GM23338 (cell line): ENCODE measurements around the gene MYDGF. TPM values are rescaled to one million over a fixed set of nuclear protein-coding genes. Genes with fewer than 3 reads are reported as not detected.

Experiments used
- ATAC-seq: fragments of 200-7000 bp; cut with Tn5 transposase; 3 replicates; pipeline ENCODE4 v1.9.1; 2020
- DNase-seq: peaks from one replicate; pipeline ENCODE4 v3.0.0-alpha.2; 2015; ENCODE audit warnings: low spot score
- H2AFZ ChIP-seq: fragments of 200-600 bp; sonication (generic); 2 replicates; pipeline ENCODE4 v1.8.0; 2016; ENCODE audit warnings: antibody characterized with exemption, mild to moderate bottlenecking, moderate library complexity
- H3F3A ChIP-seq: fragments of 200-600 bp; sonication (generic); replicated peaks from 2 replicates; pipeline ENCODE4 v1.8.0; 2017; ENCODE audit warnings: antibody characterized with exemption, mixed run types, low read depth
- H3K27ac ChIP-seq: fragments of 200-600 bp; sonication (generic); 2 replicates; pipeline ENCODE4 v1.6.1; 2016; ENCODE audit warnings: low read depth
- H3K27me3 ChIP-seq: fragments of 200-600 bp; sonication (generic); 2 replicates; pipeline ENCODE4 v1.8.0; 2016; ENCODE audit warnings: mild to moderate bottlenecking, mixed run types, moderate library complexity; ENCODE audit not compliant: insufficient read depth
- H3K36me3 ChIP-seq: fragments of 200-600 bp; sonication (generic); 2 replicates; pipeline ENCODE4 v1.8.0; 2016; ENCODE audit warnings: mild to moderate bottlenecking; ENCODE audit not compliant: insufficient read depth
- H3K4me1 ChIP-seq: fragments of 200-600 bp; sonication (generic); 2 replicates; pipeline ENCODE4 v1.8.0; 2016; ENCODE audit warnings: mild to moderate bottlenecking, moderate library complexity; ENCODE audit not compliant: insufficient read depth
- H3K4me2 ChIP-seq: fragments of 200-600 bp; sonication (generic); 2 replicates; pipeline ENCODE4 v1.7.1; 2017; ENCODE audit warnings: mixed run types
- H3K4me3 ChIP-seq: fragments of 200-600 bp; sonication (generic); 2 replicates; pipeline ENCODE4 v1.6.1; 2016; ENCODE audit warnings: mixed run types
- H3K79me2 ChIP-seq: fragments of 200-600 bp; sonication (generic); replicated peaks from 2 replicates; pipeline ENCODE4 v1.8.0; 2017; ENCODE audit warnings: mild to moderate bottlenecking; ENCODE audit not compliant: insufficient read depth
- H3K9me2 ChIP-seq: fragments of 200-600 bp; sonication (generic); 2 replicates; pipeline ENCODE4 v1.8.0; 2017; ENCODE audit not compliant: insufficient read depth
- H4K20me1 ChIP-seq: fragments of 200-600 bp; sonication (generic); replicated peaks from 2 replicates; pipeline ENCODE4 v1.8.0; 2017; ENCODE audit warnings: mild to moderate bottlenecking; ENCODE audit not compliant: insufficient read depth
- H3K27ac Mint-ChIP-seq: 2 replicates; pipeline ENCODE4 v1.8.0; 2020; ENCODE audit warnings: inconsistent platforms, mild to moderate bottlenecking, moderate library complexity, mixed read lengths
- H3K27me3 Mint-ChIP-seq: 3 replicates; pipeline ENCODE4 v1.8.0; 2022; ENCODE audit warnings: low read depth, mild to moderate bottlenecking, moderate library complexity, mixed read lengths, inconsistent platforms; ENCODE audit not compliant: insufficient read depth, poor library complexity
- H3K36me3 Mint-ChIP-seq: 3 replicates; pipeline ENCODE4 v1.8.0; 2021; ENCODE audit warnings: low read depth, mild to moderate bottlenecking, inconsistent platforms, moderate library complexity, mixed read lengths
- H3K4me1 Mint-ChIP-seq: 3 replicates; pipeline ENCODE4 v1.8.0; 2020; ENCODE audit warnings: mild to moderate bottlenecking, inconsistent platforms, mixed read lengths
- H3K4me3 Mint-ChIP-seq: 3 replicates; pipeline ENCODE4 v1.8.0; 2021; ENCODE audit warnings: moderate library complexity, mild to moderate bottlenecking, inconsistent platforms, mixed read lengths
- H3K9me3 Mint-ChIP-seq: 3 replicates; pipeline ENCODE4 v1.8.0; 2020; ENCODE audit warnings: moderate library complexity, mild to moderate bottlenecking, inconsistent platforms, mixed read lengths
- CTCF ChIP-seq, 2 experiments: fragments of 200-600 bp in 1 of 2; sonication (generic) in 1 of 2; conservative IDR thresholded peaks; 2 replicates each; pipeline versions ENCODE4 v1.5.1 to v1.6.1; 2016 to 2017; ENCODE audit warnings: antibody characterized with exemption in 2 of 2, low read depth in 2 of 2, mild to moderate bottlenecking in 2 of 2, moderate library complexity in 1 of 2
- ETS1 ChIP-seq: IDR thresholded peaks from 2 replicates; pipeline ENCODE4 v1.6.1; 2016; ENCODE audit warnings: antibody characterized with exemption
- EZH2phosphoT487 ChIP-seq: fragments of 200-600 bp; sonication (generic); IDR thresholded peaks from one replicate; pipeline ENCODE4 v1.8.1; 2018; ENCODE audit warnings: antibody characterized with exemption; ENCODE audit not compliant: unreplicated experiment
- JUNB ChIP-seq: IDR thresholded peaks from one replicate; pipeline ENCODE4 v1.6.1; 2016; ENCODE audit warnings: antibody characterized with exemption; ENCODE audit not compliant: unreplicated experiment
- NANOG ChIP-seq: IDR thresholded peaks from 2 replicates; pipeline ENCODE4 v1.6.1; 2016; ENCODE audit warnings: antibody characterized with exemption, borderline replicate concordance
- POLR2AphosphoS5 ChIP-seq: IDR thresholded peaks from 2 replicates; pipeline ENCODE4 v1.6.1; 2016; ENCODE audit warnings: antibody characterized with exemption, low read depth
- ZNF114 ChIP-seq: fragments of 250-450 bp; sonication (Bioruptor Pico); IDR thresholded peaks from 2 replicates; pipeline ENCODE4 v1.5.0; 2020; ENCODE audit warnings: mild to moderate bottlenecking, moderate library complexity
- ZNF331 ChIP-seq: fragments of 250-450 bp; sonication (Bioruptor Pico); IDR thresholded peaks from 2 replicates; pipeline ENCODE4 v1.5.0; 2020; ENCODE audit warnings: low read depth, mild to moderate bottlenecking, moderate library complexity
- polyA plus RNA-seq: library from polyadenylated mRNA; unstranded; fragments of >200 nt; fragmentation: Nextera tagmentation; extraction: Ambion mirVana; gene quantifications from 2 replicates; pipeline ENCODE4 v1.2.1, GENCODE V29; 2016
- total RNA-seq: library from RNA; depleted of rRNA; stranded (reverse); fragments of >200 nt; shearing (Covaris generic); gene quantifications from 2 replicates; pipeline ENCODE4 v1.2.3, GENCODE V29; 2014
- TF ChIP-seq, protein P1 (sequence below): fragments of 250-450 bp; sonication (Bioruptor Pico); IDR thresholded peaks from 2 replicates; pipeline ENCODE4 v1.5.0; 2020; ENCODE audit warnings: mild to moderate bottlenecking, moderate library complexity
- TF ChIP-seq, protein P2 (sequence below): IDR thresholded peaks from one replicate; pipeline ENCODE4 v1.6.1; 2018; ENCODE audit warnings: antibody characterized with exemption; ENCODE audit not compliant: unreplicated experiment

MYDGF gene
- total and polyA plus RNA-seq, 2 experiments from 2014 or later = 42.3 to 99.5 TPM

DNA sequence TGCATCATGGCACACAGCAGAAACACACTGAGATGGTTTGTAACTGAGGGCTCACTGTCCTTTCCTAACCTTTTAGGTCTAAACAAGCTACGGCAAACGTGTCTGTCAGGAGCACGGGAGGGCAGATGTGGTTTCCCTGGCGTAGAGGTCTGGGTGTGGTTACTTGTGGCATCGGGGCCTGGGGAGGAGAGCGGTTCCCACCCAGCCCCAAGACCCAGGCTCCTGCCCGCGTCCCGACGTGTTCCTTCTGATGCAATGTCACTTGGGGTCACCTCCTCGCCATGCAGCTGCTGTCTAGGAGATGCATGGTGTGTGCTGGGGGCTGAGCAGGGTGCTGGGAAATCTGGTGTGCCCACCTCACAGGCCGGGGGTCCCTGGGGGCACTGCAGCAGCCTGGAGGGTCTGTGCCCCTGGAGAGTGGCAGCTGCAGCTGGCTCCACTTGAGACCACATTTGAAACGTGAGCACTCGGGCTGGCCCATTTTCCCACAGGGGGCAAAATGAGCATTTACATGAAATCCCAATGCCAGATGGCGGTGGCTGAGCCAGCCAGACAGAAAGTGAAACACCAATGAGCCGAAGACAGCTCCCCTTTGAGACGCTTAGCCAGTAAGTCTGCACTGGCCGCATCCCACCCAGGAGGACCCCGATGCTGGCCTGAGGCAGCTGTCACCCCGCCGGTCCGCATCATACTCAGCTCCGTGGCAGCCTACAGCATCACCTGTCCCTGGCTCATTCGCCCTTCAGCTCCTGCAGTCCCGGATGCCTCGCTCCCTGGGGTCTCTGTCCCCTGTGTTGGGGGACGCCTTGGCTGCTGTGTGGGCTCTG is 22.3 kb upstream of the MYDGF start (continued):
- TF ChIP-seq ETS1 = no peak
- TF ChIP-seq ZNF114 (CRISPR knock-in tag) = no peak
- TF ChIP-seq, protein P1, sequence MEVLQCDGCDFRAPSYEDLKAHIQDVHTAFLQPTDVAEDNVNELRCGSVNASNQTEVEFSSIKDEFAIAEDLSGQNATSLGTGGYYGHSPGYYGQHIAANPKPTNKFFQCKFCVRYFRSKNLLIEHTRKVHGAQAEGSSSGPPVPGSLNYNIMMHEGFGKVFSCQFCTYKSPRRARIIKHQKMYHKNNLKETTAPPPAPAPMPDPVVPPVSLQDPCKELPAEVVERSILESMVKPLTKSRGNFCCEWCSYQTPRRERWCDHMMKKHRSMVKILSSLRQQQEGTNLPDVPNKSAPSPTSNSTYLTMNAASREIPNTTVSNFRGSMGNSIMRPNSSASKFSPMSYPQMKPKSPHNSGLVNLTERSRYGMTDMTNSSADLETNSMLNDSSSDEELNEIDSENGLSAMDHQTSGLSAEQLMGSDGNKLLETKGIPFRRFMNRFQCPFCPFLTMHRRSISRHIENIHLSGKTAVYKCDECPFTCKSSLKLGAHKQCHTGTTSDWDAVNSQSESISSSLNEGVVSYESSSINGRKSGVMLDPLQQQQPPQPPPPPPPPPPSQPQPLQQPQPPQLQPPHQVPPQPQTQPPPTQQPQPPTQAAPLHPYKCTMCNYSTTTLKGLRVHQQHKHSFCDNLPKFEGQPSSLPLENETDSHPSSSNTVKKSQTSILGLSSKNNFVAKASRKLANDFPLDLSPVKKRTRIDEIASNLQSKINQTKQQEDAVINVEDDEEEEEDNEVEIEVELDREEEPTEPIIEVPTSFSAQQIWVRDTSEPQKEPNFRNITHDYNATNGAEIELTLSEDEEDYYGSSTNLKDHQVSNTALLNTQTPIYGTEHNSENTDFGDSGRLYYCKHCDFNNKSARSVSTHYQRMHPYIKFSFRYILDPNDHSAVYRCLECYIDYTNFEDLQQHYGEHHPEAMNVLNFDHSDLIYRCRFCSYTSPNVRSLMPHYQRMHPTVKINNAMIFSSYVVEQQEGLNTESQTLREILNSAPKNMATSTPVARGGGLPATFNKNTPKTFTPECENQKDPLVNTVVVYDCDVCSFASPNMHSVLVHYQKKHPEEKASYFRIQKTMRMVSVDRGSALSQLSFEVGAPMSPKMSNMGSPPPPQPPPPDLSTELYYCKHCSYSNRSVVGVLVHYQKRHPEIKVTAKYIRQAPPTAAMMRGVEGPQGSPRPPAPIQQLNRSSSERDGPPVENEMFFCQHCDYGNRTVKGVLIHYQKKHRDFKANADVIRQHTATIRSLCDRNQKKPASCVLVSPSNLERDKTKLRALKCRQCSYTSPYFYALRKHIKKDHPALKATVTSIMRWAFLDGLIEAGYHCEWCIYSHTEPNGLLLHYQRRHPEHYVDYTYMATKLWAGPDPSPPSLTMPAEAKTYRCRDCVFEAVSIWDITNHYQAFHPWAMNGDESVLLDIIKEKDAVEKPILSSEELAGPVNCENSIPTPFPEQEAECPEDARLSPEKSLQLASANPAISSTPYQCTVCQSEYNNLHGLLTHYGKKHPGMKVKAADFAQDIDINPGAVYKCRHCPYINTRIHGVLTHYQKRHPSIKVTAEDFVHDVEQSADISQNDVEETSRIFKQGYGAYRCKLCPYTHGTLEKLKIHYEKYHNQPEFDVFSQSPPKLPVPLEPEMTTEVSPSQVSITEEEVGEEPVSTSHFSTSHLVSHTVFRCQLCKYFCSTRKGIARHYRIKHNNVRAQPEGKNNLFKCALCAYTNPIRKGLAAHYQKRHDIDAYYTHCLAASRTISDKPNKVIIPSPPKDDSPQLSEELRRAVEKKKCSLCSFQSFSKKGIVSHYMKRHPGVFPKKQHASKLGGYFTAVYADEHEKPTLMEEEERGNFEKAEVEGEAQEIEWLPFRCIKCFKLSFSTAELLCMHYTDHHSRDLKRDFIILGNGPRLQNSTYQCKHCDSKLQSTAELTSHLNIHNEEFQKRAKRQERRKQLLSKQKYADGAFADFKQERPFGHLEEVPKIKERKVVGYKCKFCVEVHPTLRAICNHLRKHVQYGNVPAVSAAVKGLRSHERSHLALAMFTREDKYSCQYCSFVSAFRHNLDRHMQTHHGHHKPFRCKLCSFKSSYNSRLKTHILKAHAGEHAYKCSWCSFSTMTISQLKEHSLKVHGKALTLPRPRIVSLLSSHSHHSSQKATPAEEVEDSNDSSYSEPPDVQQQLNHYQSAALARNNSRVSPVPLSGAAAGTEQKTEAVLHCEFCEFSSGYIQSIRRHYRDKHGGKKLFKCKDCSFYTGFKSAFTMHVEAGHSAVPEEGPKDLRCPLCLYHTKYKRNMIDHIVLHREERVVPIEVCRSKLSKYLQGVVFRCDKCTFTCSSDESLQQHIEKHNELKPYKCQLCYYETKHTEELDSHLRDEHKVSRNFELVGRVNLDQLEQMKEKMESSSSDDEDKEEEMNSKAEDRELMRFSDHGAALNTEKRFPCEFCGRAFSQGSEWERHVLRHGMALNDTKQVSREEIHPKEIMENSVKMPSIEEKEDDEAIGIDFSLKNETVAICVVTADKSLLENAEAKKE (CRISPR knock-in tag) = no peak
- no peak for TF ChIP-seq NANOG

GRCh38 chr19:4691373-4691772 is 21.2 kb upstream of the MYDGF start:
- peaks cover 10% of the 10 kb centered on the region for H3K27me3 Mint-ChIP-seq
- TF ChIP-seq ETS1 (no peak), CTCF (conservative IDR thresholded peaks at IDR 0.05; ENCODE audit: low read depth in 2 of 2) (no peak), POLR2AphosphoS5 (no peak), JUNB (no peak), ZNF331 (CRISPR knock-in tag) (no peak), EZH2phosphoT487 (no peak)
- TF ChIP-seq, protein P2, sequence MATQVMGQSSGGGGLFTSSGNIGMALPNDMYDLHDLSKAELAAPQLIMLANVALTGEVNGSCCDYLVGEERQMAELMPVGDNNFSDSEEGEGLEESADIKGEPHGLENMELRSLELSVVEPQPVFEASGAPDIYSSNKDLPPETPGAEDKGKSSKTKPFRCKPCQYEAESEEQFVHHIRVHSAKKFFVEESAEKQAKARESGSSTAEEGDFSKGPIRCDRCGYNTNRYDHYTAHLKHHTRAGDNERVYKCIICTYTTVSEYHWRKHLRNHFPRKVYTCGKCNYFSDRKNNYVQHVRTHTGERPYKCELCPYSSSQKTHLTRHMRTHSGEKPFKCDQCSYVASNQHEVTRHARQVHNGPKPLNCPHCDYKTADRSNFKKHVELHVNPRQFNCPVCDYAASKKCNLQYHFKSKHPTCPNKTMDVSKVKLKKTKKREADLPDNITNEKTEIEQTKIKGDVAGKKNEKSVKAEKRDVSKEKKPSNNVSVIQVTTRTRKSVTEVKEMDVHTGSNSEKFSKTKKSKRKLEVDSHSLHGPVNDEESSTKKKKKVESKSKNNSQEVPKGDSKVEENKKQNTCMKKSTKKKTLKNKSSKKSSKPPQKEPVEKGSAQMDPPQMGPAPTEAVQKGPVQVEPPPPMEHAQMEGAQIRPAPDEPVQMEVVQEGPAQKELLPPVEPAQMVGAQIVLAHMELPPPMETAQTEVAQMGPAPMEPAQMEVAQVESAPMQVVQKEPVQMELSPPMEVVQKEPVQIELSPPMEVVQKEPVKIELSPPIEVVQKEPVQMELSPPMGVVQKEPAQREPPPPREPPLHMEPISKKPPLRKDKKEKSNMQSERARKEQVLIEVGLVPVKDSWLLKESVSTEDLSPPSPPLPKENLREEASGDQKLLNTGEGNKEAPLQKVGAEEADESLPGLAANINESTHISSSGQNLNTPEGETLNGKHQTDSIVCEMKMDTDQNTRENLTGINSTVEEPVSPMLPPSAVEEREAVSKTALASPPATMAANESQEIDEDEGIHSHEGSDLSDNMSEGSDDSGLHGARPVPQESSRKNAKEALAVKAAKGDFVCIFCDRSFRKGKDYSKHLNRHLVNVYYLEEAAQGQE = no peak

More at GRCh38 chr19:4691373-4691772, 21.2 kb upstream of the MYDGF start:
- Histone ChIP-seq H3K4me1 (no peaks in the 10 kb centered on the region), H3F3A (no peaks in the 10 kb centered on the region), H3K4me3 (no peak overlapping the region), H3K4me2 (no peak overlapping the region), H3K9me2 (no peaks in the 10 kb centered on the region), H3K27ac (no peak overlapping the region), H4K20me1 (no peaks in the 10 kb centered on the region; the same call in 1 of the 2 replicates), H3K79me2 (no peaks in the 10 kb centered on the region), H2AFZ (no peak overlapping the region), H3K27me3 (no peaks in the 10 kb centered on the region), H3K36me3 (peaks cover 12% of the 10 kb centered on the region)
- Mint-ChIP-seq H3K9me3 (no peaks in the 10 kb centered on the region), H3K4me3 (no peak overlapping the region), H3K36me3 (peaks cover 46% of the 10 kb centered on the region), H3K27ac (no peak overlapping the region), H3K4me1 (no peaks in the 10 kb centered on the region)
- ATAC-seq (no peak), DNase-seq (no peak)
